Endothelial cell of umbilical vein (primary cell): ENCODE results near the gene ANKRD27. TPM values are rescaled to one million over a fixed set of nuclear protein-coding genes. Genes with fewer than 3 reads are reported as not detected.

Experiments used
- BruUV-seq: library from RNA; stranded (reverse); fragments of 400-500 nt; replicated peaks from 2 replicates; lab custom pipeline; 2021; lab: Mats Ljungman, UMichigan
- CTCF ChIA-PET: fragments of 300-600, 350-600 bp; sonication (Branson Sonifier 250); formaldehyde crosslinking; loops from one replicate; lab custom pipeline; 2021; ENCODE audit warnings: antibody characterized with exemption, inconsistent platforms; lab: Charles Lee
- POLR2A ChIA-PET: fragments of 300-600, 350-600 bp; sonication (Branson Sonifier 250); formaldehyde crosslinking; loops from one replicate; lab custom pipeline; 2021; ENCODE audit warnings: antibody characterized with exemption, inconsistent platforms; lab: Charles Lee
- DNase-seq: peaks from one replicate; pipeline ENCODE4 v3.0.0-alpha.2; 2011; ENCODE audit warnings: low read depth, low spot score
- FAIRE-seq: peaks from 2 replicates; lab custom pipeline; 2011; peaks lifted over from hg19 to GRCh38; lab: Jason Lieb, UNC
- H2AFZ ChIP-seq: 2 replicates; pipeline ENCODE4 v1.6.0; 2012; ENCODE audit warnings: low read depth, low read length, control low read depth, inconsistent platforms
- H3K27ac ChIP-seq: 2 replicates; pipeline ENCODE4 v1.5.1; 2011; ENCODE audit warnings: low read depth, mild to moderate bottlenecking, control low read depth, low read length, moderate library complexity; ENCODE audit not compliant: insufficient read depth
- H3K27me3 ChIP-seq, 2 experiments: 2 replicates each; pipeline versions ENCODE4 v1.6.0 to v1.6.1; 2011; ENCODE audit warnings: low read length in 2 of 2, mixed read lengths in 1 of 2; ENCODE audit not compliant: control insufficient read depth in 2 of 2, insufficient read depth in 2 of 2
- H3K36me3 ChIP-seq, 2 experiments: 2 replicates in 1 of 2; 3 replicates in 1 of 2; pipeline ENCODE4 v1.5.1; 2011; ENCODE audit warnings: low read length in 2 of 2, mild to moderate bottlenecking in 1 of 2, moderate library complexity in 1 of 2; ENCODE audit not compliant: control insufficient read depth in 2 of 2, insufficient read depth in 2 of 2; ENCODE audit errors: extremely low read depth in 1 of 2
- H3K4me1 ChIP-seq: 3 replicates; pipeline ENCODE4 v1.5.1; 2011; ENCODE audit warnings: mild to moderate bottlenecking, low read length; ENCODE audit not compliant: control insufficient read depth, insufficient read depth; ENCODE audit errors: extremely low read depth
- H3K4me2 ChIP-seq: 2 replicates; pipeline ENCODE4 v1.6.1; 2011; ENCODE audit warnings: low read length, control low read depth, mixed read lengths; ENCODE audit not compliant: insufficient read depth
- H3K4me3 ChIP-seq, 3 experiments: fragments of 200-600 bp in 1 of 3; sonication (generic), shearing (Covaris generic) in 1 of 3; replicated peaks in 1 of 3; 2 replicates each; pipeline ENCODE4 v1.5.1; 2011 to 2016; ENCODE audit warnings: control low read depth in 3 of 3, low read length in 3 of 3, mild to moderate bottlenecking in 2 of 3, inconsistent platforms in 1 of 3, low read depth in 1 of 3, moderate library complexity in 1 of 3; ENCODE audit not compliant: insufficient read depth in 1 of 3
- H3K79me2 ChIP-seq: 2 replicates; pipeline ENCODE4 v1.6.0; 2012; ENCODE audit warnings: low read length, inconsistent platforms; ENCODE audit not compliant: control insufficient read depth, insufficient read depth
- H3K9ac ChIP-seq: replicated peaks from 2 replicates; pipeline ENCODE3; 2011; ENCODE audit warnings: low read length, control low read depth; ENCODE audit not compliant: insufficient read depth; ENCODE audit errors: extremely low read depth
- H3K9me1 ChIP-seq: replicated peaks from 3 replicates; pipeline ENCODE4 v1.6.0; 2011; ENCODE audit warnings: mild to moderate bottlenecking, low read length; ENCODE audit not compliant: control insufficient read depth, insufficient read depth; ENCODE audit errors: extremely low read depth
- H3K9me3 ChIP-seq: replicated peaks from 2 replicates; pipeline ENCODE4 v1.5.1; 2012; ENCODE audit warnings: low read length, inconsistent platforms; ENCODE audit not compliant: control insufficient read depth, insufficient read depth
- H4K20me1 ChIP-seq: replicated peaks from 2 replicates; pipeline ENCODE3; 2011; ENCODE audit warnings: mild to moderate bottlenecking, low read length; ENCODE audit not compliant: control insufficient read depth, insufficient read depth; ENCODE audit errors: extremely low read depth
- EZH2 ChIP-seq: IDR thresholded peaks from 2 replicates; pipeline ENCODE4 v1.6.1; 2012; ENCODE audit warnings: borderline replicate concordance, low read depth, mild to moderate bottlenecking, moderate library complexity, low read length, inconsistent platforms; ENCODE audit not compliant: severe bottlenecking
- FOS ChIP-seq: IDR thresholded peaks from 2 replicates; pipeline ENCODE4 v1.6.1; 2011; ENCODE audit warnings: mild to moderate bottlenecking, low read length, moderate library complexity, borderline replicate concordance; ENCODE audit not compliant: insufficient read depth
- JUN ChIP-seq: IDR thresholded peaks from 2 replicates; pipeline ENCODE4 v1.6.1; 2011; ENCODE audit warnings: borderline replicate concordance, low read depth; ENCODE audit not compliant: insufficient read length, insufficient read depth
- MAX ChIP-seq: IDR thresholded peaks from 2 replicates; pipeline ENCODE4 v1.6.1; 2011; ENCODE audit not compliant: insufficient read depth, insufficient read length
- dilution Hi-C: fragments of 300-500 bp; cut with MboI; formaldehyde crosslinking; loops from one replicate; pipeline ENCODE4 v1.15.0; 2019; ENCODE audit warnings: low sequenced_read_pairs; ENCODE audit not compliant: extremely low pct_ligation_motif_present
- intact Hi-C: fragments of 100-400 bp; cut with micrococcal nuclease; formaldehyde crosslinking; loops from one replicate; pipeline ENCODE4 v1.10.0; 2022
- polyA plus RNA-seq, 4 experiments: library from polyadenylated mRNA; depleted of rRNA in 3 of 4; stranded (reverse) in 3 of 4; unstranded in 1 of 4; fragments of >200 nt; gene quantifications; 2 replicates each; pipeline versions ENCODE4 v1.2.1 to v1.2.3, GENCODE V29; 2011 to 2012; ENCODE audit warnings: missing spikeins in 1 of 4
- total RNA-seq: library from RNA; stranded (reverse); gene quantifications from 2 replicates; pipeline ENCODE4 v1.2.3, GENCODE V29; 2021
- TF ChIP-seq, protein P1 (sequence below), 2 donors: IDR thresholded peaks; 1 replicate in 1 of 2; 2 replicates in 1 of 2; pipeline ENCODE4 v1.5.1; 2011; ENCODE audit warnings: low read length in 2 of 2, mild to moderate bottlenecking in 2 of 2, moderate library complexity in 2 of 2, control low read depth in 1 of 2, inconsistent platforms in 1 of 2, low read depth in 1 of 2; ENCODE audit not compliant: insufficient read depth in 1 of 2; ENCODE audit errors: extremely low read depth in 1 of 2

ANKRD27 gene
- total and polyA plus RNA-seq, 2 donors (not counting 3 experiments of a cell fraction or from before 2014, with no cell fraction given) = 18.3 to 37.4 TPM

- Histone ChIP-seq H3K9me3 (no peaks in the 10 kb centered on the region), H4K20me1 (no peaks in the 10 kb centered on the region), H3K4me3 (no peak overlapping the region), H3K9ac (no peak overlapping the region), H3K27me3 (no peaks in the 10 kb centered on the region), H3K4me1 (no peaks in the 10 kb centered on the region), H3K9me1 (no peaks in the 10 kb centered on the region), H3K4me2 (no peak overlapping the region), H3K79me2 (no peaks in the 10 kb centered on the region), H3K27ac (no peak overlapping the region), H2AFZ (no peak overlapping the region), H3K36me3 (peaks cover 4 to 25% of the 10 kb centered on the region in 2 experiments)
- FAIRE-seq (no peak), DNase-seq (no peak)
- dilution Hi-C loops = no loop called here
- TF ChIP-seq MAX = no peak
- no peak for TF ChIP-seq FOS
- ChIA-PET POLR2A (no interaction called here), CTCF (interaction anchor here (0.8 kb wide), 1 partner anchor 13 kb away, joined by 3 read pairs; no protein-coding TSS in a partner anchor)
- BruUV-seq = no TSS peak
- intact Hi-C loops = no loop called here
Measured at GRCh38 chr19:32646556-32646955, 28.4 kb downstream of the ANKRD27 start.

- Histone ChIP-seq H3K9me1 (no peaks in the 10 kb centered on the region), H4K20me1 (no peaks in the 10 kb centered on the region), H3K36me3 (peaks cover 7 to 34% of the 10 kb centered on the region in 2 experiments), H3K4me2 (no peak overlapping the region), H3K27me3 (no peaks in the 10 kb centered on the region), H3K9me3 (no peaks in the 10 kb centered on the region), H3K27ac (no peak overlapping the region), H3K79me2 (no peaks in the 10 kb centered on the region), H3K4me3 (no peak overlapping the region), H2AFZ (no peak overlapping the region), H3K9ac (no peak overlapping the region), H3K4me1 (no peaks in the 10 kb centered on the region)
- ChIA-PET POLR2A (no interaction called here), CTCF (no interaction called here)
- intact Hi-C loops (no loop called here), dilution Hi-C loops (no loop called here)
- TF ChIP-seq JUN (no peak), MAX (no peak), EZH2 (no peak), FOS (no peak)
- TF ChIP-seq, protein P1, sequence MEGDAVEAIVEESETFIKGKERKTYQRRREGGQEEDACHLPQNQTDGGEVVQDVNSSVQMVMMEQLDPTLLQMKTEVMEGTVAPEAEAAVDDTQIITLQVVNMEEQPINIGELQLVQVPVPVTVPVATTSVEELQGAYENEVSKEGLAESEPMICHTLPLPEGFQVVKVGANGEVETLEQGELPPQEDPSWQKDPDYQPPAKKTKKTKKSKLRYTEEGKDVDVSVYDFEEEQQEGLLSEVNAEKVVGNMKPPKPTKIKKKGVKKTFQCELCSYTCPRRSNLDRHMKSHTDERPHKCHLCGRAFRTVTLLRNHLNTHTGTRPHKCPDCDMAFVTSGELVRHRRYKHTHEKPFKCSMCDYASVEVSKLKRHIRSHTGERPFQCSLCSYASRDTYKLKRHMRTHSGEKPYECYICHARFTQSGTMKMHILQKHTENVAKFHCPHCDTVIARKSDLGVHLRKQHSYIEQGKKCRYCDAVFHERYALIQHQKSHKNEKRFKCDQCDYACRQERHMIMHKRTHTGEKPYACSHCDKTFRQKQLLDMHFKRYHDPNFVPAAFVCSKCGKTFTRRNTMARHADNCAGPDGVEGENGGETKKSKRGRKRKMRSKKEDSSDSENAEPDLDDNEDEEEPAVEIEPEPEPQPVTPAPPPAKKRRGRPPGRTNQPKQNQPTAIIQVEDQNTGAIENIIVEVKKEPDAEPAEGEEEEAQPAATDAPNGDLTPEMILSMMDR (IDR thresholded peaks at IDR 0.05; ENCODE audit: extremely low read depth in 1 of 2, insufficient read depth in 1 of 2, low read depth in 1 of 2, low read length in 2 of 2) = no peak
- DNase-seq (no peak), FAIRE-seq (no peak)
- BruUV-seq = no TSS peak
Measured at GRCh38 chr19:32642771-32643170, 32.2 kb downstream of the ANKRD27 start.
